ENCODE results near the gene RAB1B. TPM values are rescaled to one million over a fixed set of nuclear protein-coding genes. Genes with fewer than 3 reads are reported as not detected.

Gene RAB1B
- total and polyA plus RNA-seq, 9 donors, result 54.6 to 140 (median 119) TPM

DNA sequence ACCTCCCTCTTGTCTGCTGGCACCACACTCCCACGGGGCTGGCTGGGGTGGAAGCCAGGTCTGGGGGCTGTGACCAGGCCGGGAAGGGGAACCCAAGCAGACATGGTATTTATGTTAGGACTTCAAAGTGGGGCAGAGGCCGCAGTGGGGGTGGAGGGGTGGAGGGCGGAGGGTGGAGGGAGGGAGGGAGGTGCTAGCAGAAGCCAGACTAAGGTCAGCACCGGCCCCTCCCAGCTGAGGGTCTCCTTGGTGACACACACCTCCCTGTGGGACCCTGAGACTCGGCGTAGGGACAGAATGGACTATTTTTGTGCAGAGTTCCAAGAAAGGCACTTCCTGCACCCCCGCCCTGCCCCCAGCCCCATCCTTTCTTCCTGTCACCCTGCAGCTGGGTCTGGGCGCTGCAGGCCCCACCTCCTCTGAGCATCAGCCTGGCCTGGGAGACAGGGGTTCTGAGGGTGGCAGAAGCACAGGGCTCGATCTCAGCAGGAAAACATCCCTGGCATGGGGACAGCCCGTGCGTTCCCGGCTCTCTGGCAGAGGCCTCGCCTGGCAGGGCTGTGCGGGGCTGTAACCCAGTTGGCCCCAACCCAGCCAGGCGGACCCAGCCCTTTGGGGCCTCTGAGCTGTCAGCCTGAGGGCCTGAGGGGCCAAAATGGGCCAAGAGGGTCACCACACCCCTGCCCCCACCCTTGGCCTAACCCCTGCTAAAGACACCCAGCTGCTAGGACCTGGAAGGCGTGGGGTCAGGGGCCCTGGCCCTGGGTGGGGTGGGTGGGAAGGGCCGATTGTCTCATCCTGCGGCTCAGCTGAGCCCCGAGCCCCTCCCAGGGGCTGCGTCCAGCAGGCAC is 58.0 kb downstream of the RAB1B start:
- Histone ChIP-seq H3K27ac (peak overlapping the region in 1 of 2 donors; percentile 22), H3K36me3 (no peaks in the 10 kb centered on the region), H3K27me3 (no peaks in the 10 kb centered on the region), H3K4me3 (no peak overlapping the region), H3K4me1 (ENCODE audit: insufficient read depth) (peaks cover 14% of the 10 kb centered on the region), H3K9me3 (no peaks in the 10 kb centered on the region)
- intact Hi-C loops (cut with DNase I), result no loop called here
- TF ChIP-seq EP300 (IDR thresholded peaks at IDR 0.05), result no peak
- no peak for TF ChIP-seq CTCF (IDR thresholded peaks at IDR 0.05)
- TF ChIP-seq POLR2A (IDR thresholded peaks at IDR 0.05), result no peak
- 31 to 40% (median 37%) methylated on average over 20 to 21 of the region's 21 CpGs for WGBS, 3 donors
- DNase-seq, result peak in 2 of 5 donors; percentile 24 to 66

Other genes starting within 250 kb of the RAB1B start
- under 1 TPM in 1 of 7 donors, not detected in 6; 0.25 TPM for gene CATSPER1, start 242.2 kb upstream of the RAB1B start, total RNA-seq
- gene CATSPER1, start 242.2 kb upstream of the RAB1B start, polyA plus RNA-seq, result not detected
- gene GAL3ST3, start 219.5 kb upstream of the RAB1B start, total RNA-seq, result 1 to 10 TPM in 1 of 7 donors, under 1 TPM in 3, not detected in 3; 0.20 to 3.3 (median 0.70) TPM
- gene GAL3ST3, start 219.5 kb upstream of the RAB1B start, polyA plus RNA-seq, result under 1 TPM in 1 of 2 donors, not detected in 1; 0.08 TPM
- gene SF3B2, start 216.3 kb upstream of the RAB1B start, total RNA-seq, result 100 to 1,000 TPM; 113 to 199 (median 189) TPM
- gene SF3B2, start 216.3 kb upstream of the RAB1B start, polyA plus RNA-seq, result 100 to 1,000 TPM; 132 to 203 TPM
- 10 to 100 TPM; 22.4 to 83.9 (median 73.9) TPM for gene PACS1, start 198.4 kb upstream of the RAB1B start, total RNA-seq
- gene PACS1, start 198.4 kb upstream of the RAB1B start, polyA plus RNA-seq, result 10 to 100 TPM; 31.3 to 92.9 TPM
- 10 to 100 TPM; 15.7 to 47.8 (median 38.8) TPM for gene KLC2, start 10.9 kb upstream of the RAB1B start, total RNA-seq
- gene KLC2, start 10.9 kb upstream of the RAB1B start, polyA plus RNA-seq, result 10 to 100 TPM in 1 of 2 donors, 1 to 10 TPM in 1; 4.6 to 19.4 TPM
- gene CNIH2, start 9.5 kb downstream of the RAB1B start, total RNA-seq, result 1 to 10 TPM in 2 of 7 donors, under 1 TPM in 4, not detected in 1; 0.33 to 2.5 (median 0.85) TPM
- under 1 TPM; 0.36 to 0.48 TPM for gene CNIH2, start 9.5 kb downstream of the RAB1B start, polyA plus RNA-seq
- gene YIF1A, start 20.5 kb downstream of the RAB1B start, total RNA-seq, result 10 to 100 TPM; 43.8 to 91.0 (median 67.5) TPM
- 10 to 100 TPM; 39.3 to 63.9 TPM for gene YIF1A, start 20.5 kb downstream of the RAB1B start, polyA plus RNA-seq
- 10 to 100 TPM in 1 of 7 donors, under 1 TPM in 3, not detected in 3; 0.20 to 10.8 (median 0.60) TPM for gene TMEM151A, start 23.3 kb downstream of the RAB1B start, total RNA-seq
- gene TMEM151A, start 23.3 kb downstream of the RAB1B start, polyA plus RNA-seq, result under 1 TPM in 1 of 2 donors, not detected in 1; 0.15 TPM
- 10 to 100 TPM in 6 of 7 donors, 1 to 10 TPM in 1; 4.9 to 47.9 (median 19.9) TPM for gene CD248, start 48.4 kb downstream of the RAB1B start, total RNA-seq
- 10 to 100 TPM in 1 of 2 donors, 1 to 10 TPM in 1; 6.3 to 17.2 TPM for gene CD248, start 48.4 kb downstream of the RAB1B start, polyA plus RNA-seq
- gene RIN1, start 67.8 kb downstream of the RAB1B start, total RNA-seq, result 1 to 10 TPM; 1.8 to 9.5 (median 6.3) TPM
- 1 to 10 TPM in 1 of 2 donors, under 1 TPM in 1; 0.52 to 3.5 TPM for gene RIN1, start 67.8 kb downstream of the RAB1B start, polyA plus RNA-seq
- gene BRMS1, start 76.5 kb downstream of the RAB1B start, total RNA-seq, result 10 to 100 TPM; 19.9 to 32.2 (median 23.4) TPM
- gene BRMS1, start 76.5 kb downstream of the RAB1B start, polyA plus RNA-seq, result 10 to 100 TPM; 17.5 to 31.0 TPM
- 10 to 100 TPM; 30.7 to 44.9 (median 37.8) TPM for gene B4GAT1, start 79.0 kb downstream of the RAB1B start, total RNA-seq
- gene B4GAT1, start 79.0 kb downstream of the RAB1B start, polyA plus RNA-seq, result 10 to 100 TPM; 53.2 to 54.2 TPM
- gene SLC29A2, start 103.1 kb downstream of the RAB1B start, total RNA-seq, result 1 to 10 TPM in 4 of 7 donors, under 1 TPM in 3; 0.48 to 3.1 (median 1.3) TPM
- under 1 TPM; 0.70 to 0.71 TPM for gene SLC29A2, start 103.1 kb downstream of the RAB1B start, polyA plus RNA-seq
- gene NPAS4, start 152.4 kb downstream of the RAB1B start, total RNA-seq, result 1 to 10 TPM in 1 of 7 donors, under 1 TPM in 4, not detected in 2; 0.07 to 3.3 (median 0.36) TPM
- gene NPAS4, start 152.4 kb downstream of the RAB1B start, polyA plus RNA-seq, result under 1 TPM; 0.11 to 0.25 TPM
- 10 to 100 TPM; 30.9 to 53.5 (median 44.1) TPM for gene MRPL11, start 170.2 kb downstream of the RAB1B start, total RNA-seq
- gene MRPL11, start 170.2 kb downstream of the RAB1B start, polyA plus RNA-seq, result 10 to 100 TPM; 38.9 to 41.4 TPM
- 10 to 100 TPM; 13.9 to 29.6 (median 21.7) TPM for gene PELI3, start 198.3 kb downstream of the RAB1B start, total RNA-seq
- gene PELI3, start 198.3 kb downstream of the RAB1B start, polyA plus RNA-seq, result 10 to 100 TPM in 1 of 2 donors, 1 to 10 TPM in 1; 7.6 to 18.5 TPM
- gene DPP3, start 211.8 kb downstream of the RAB1B start, total RNA-seq, result 10 to 100 TPM in 5 of 7 donors, 1 to 10 TPM in 2; 6.5 to 19.3 (median 13.1) TPM
- 1 to 10 TPM; 8.2 TPM for gene DPP3, start 211.8 kb downstream of the RAB1B start, polyA plus RNA-seq
- 10 to 100 TPM; 54.7 to 78.3 (median 69.1) TPM for gene BBS1, start 242.0 kb downstream of the RAB1B start, total RNA-seq
- gene BBS1, start 242.0 kb downstream of the RAB1B start, polyA plus RNA-seq, result 10 to 100 TPM; 33.8 to 41.6 TPM